ENCODE measurements around the gene METTL9. TPM values are rescaled to one million over a fixed set of nuclear protein-coding genes. Genes with fewer than 3 reads are reported as not detected.
"Not testable (repeated sequence)": the region's sequence is repeated elsewhere in the genome, so short reads cannot be mapped to it uniquely, and the experiment has no call there.

The METTL9 gene
- total and polyA plus RNA-seq, 4 donors: 26.6 to 127 (median 78.1) TPM

GRCh38 chr16:21683184-21683583, 83.8 kb downstream of the METTL9 start:
- H3K4me3 ChIP-seq: no peak overlapping the region
- no peak overlapping the region for H3K27ac ChIP-seq (ENCODE audit: low read depth in 1 of 2, low read length in 1 of 2)
- H3K4me1 ChIP-seq (ENCODE audit: control insufficient read depth in 5 of 5, insufficient read depth in 5 of 5, low read length in 5 of 5): peaks cover 0 to 2% (median 0%) of the 10 kb centered on the region in 5 donors
- 78 to 80% methylated on average over 3 of the region's 3 CpGs for WGBS, 2 donors
- DNase-seq (no peak), ATAC-seq (ENCODE audit: insufficient read depth, low FRiP score) (no peak)
- no peaks in the 10 kb centered on the region for H3K36me3 ChIP-seq (ENCODE audit: control insufficient read depth in 4 of 4, insufficient read depth in 4 of 4, low read length in 4 of 4)
- peaks cover 0 to 3% (median 0%) of the 10 kb centered on the region in 4 donors for H3K9me3 ChIP-seq (ENCODE audit: control insufficient read depth in 4 of 4, insufficient read depth in 3 of 4, low read length in 3 of 4)
- TF ChIP-seq, protein P1, sequence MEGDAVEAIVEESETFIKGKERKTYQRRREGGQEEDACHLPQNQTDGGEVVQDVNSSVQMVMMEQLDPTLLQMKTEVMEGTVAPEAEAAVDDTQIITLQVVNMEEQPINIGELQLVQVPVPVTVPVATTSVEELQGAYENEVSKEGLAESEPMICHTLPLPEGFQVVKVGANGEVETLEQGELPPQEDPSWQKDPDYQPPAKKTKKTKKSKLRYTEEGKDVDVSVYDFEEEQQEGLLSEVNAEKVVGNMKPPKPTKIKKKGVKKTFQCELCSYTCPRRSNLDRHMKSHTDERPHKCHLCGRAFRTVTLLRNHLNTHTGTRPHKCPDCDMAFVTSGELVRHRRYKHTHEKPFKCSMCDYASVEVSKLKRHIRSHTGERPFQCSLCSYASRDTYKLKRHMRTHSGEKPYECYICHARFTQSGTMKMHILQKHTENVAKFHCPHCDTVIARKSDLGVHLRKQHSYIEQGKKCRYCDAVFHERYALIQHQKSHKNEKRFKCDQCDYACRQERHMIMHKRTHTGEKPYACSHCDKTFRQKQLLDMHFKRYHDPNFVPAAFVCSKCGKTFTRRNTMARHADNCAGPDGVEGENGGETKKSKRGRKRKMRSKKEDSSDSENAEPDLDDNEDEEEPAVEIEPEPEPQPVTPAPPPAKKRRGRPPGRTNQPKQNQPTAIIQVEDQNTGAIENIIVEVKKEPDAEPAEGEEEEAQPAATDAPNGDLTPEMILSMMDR (IDR thresholded peaks at IDR 0.05; ENCODE audit: control extremely low read depth, extremely low read depth): no peak
- no peak overlapping the region for H3K9ac ChIP-seq (ENCODE audit: insufficient read depth in 1 of 2, low read length in 2 of 2)
- peaks cover 0 to 3% (median 0%) of the 10 kb centered on the region in 3 donors for H3K27me3 ChIP-seq (ENCODE audit: control insufficient read depth in 3 of 3, insufficient read depth in 3 of 3, low read length in 2 of 3)

DNA sequence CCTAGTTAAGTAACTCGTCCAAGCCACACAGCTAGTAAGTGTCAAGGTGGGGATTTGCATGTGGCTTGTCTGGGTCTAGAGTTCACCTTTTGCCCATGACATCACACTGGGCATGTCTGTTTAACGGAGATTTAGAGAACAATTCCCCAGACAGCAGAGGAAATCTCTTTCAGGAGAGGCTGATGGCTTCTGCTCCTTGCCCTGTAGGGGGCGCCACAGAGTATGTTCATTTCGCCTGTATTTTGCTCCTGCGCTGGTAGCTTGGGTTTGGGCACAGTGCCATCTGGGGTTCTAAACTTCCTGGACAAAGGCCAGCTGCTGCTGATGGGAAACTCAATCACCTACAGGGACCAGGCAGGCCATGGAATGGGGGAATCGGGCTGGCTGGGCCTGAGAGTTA, 84.8 kb downstream of the METTL9 start:
- no peaks in the 10 kb centered on the region for H3K36me3 ChIP-seq (ENCODE audit: control insufficient read depth in 4 of 4, insufficient read depth in 4 of 4, low read length in 4 of 4)
- H3K4me3 ChIP-seq: no peak overlapping the region
- ATAC-seq (ENCODE audit: insufficient read depth, low FRiP score): no peak
- TF ChIP-seq, protein P1 (IDR thresholded peaks at IDR 0.05; ENCODE audit: control extremely low read depth, extremely low read depth): no peak
- no peak overlapping the region for H3K9ac ChIP-seq (ENCODE audit: insufficient read depth in 1 of 2, low read length in 2 of 2)
- no peak for DNase-seq
- WGBS, 2 donors: 25% methylated on average over 6 of the region's 6 CpGs
- peaks cover 0 to 2% (median 0%) of the 10 kb centered on the region in 5 donors for H3K4me1 ChIP-seq (ENCODE audit: control insufficient read depth in 5 of 5, insufficient read depth in 5 of 5, low read length in 5 of 5)
- H3K9me3 ChIP-seq (ENCODE audit: control insufficient read depth in 4 of 4, insufficient read depth in 3 of 4, low read length in 3 of 4): peaks cover 0 to 5% (median 2%) of the 10 kb centered on the region in 4 donors
- H3K27ac ChIP-seq (ENCODE audit: low read depth in 1 of 2, low read length in 1 of 2): no peak overlapping the region
- peaks cover 0 to 3% (median 0%) of the 10 kb centered on the region in 3 donors for H3K27me3 ChIP-seq (ENCODE audit: control insufficient read depth in 3 of 3, insufficient read depth in 3 of 3, low read length in 2 of 3)

DNA sequence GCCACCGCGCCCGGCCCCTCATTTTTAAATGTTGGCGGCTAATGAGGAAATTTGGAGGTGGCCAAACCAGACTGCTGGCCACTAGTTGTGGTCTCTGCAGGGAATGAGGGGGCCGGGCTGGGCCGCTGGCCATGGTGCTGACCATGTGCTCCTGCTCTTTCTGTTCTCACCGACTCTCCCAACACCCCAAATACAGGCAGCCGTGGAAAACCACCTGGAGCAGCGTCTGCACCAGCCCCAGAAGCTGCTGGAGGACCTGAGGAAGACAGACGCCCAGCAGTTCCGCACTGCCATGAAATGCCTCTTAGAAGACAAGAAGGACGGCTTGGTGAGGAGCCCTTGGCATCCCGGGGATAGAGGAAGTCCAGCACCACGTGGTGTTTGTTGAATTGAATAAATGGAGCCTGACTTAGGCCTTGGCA, 85.7 kb downstream of the METTL9 start:
- WGBS, 2 donors: 42 to 51% methylated on average over 14 of the region's 14 CpGs
- ATAC-seq (ENCODE audit: insufficient read depth, low FRiP score) (no peak), DNase-seq (peak in 2 of 3 donors; percentile 17 to 24)
- Histone ChIP-seq H3K27ac (ENCODE audit: low read depth in 1 of 2, low read length in 1 of 2) (no peak overlapping the region), H3K9me3 (ENCODE audit: control insufficient read depth in 4 of 4, insufficient read depth in 3 of 4, low read length in 3 of 4) (peaks cover 0 to 5% (median 2%) of the 10 kb centered on the region in 4 donors), H3K4me1 (ENCODE audit: control insufficient read depth in 5 of 5, insufficient read depth in 5 of 5, low read length in 5 of 5) (peaks cover 0 to 2% (median 0%) of the 10 kb centered on the region in 5 donors), H3K36me3 (ENCODE audit: control insufficient read depth in 4 of 4, insufficient read depth in 4 of 4, low read length in 4 of 4) (no peaks in the 10 kb centered on the region), H3K4me3 (no peak overlapping the region), H3K9ac (ENCODE audit: insufficient read depth in 1 of 2, low read length in 2 of 2) (no peak overlapping the region), H3K27me3 (ENCODE audit: control insufficient read depth in 3 of 3, insufficient read depth in 3 of 3, low read length in 2 of 3) (peaks cover 0 to 3% (median 0%) of the 10 kb centered on the region in 3 donors)
- TF ChIP-seq, protein P1 (IDR thresholded peaks at IDR 0.05; ENCODE audit: control extremely low read depth, extremely low read depth): no peak

- no peak for ATAC-seq (ENCODE audit: insufficient read depth, low FRiP score)
- no peak for DNase-seq
- Histone ChIP-seq H3K27me3 (ENCODE audit: control insufficient read depth in 3 of 3, insufficient read depth in 3 of 3, low read length in 2 of 3) (no peaks in the 10 kb centered on the region), H3K4me3 (no peak overlapping the region), H3K4me1 (ENCODE audit: control insufficient read depth in 5 of 5, insufficient read depth in 5 of 5, low read length in 5 of 5) (peaks cover 0 to 2% (median 0%) of the 10 kb centered on the region in 5 donors), H3K36me3 (ENCODE audit: control insufficient read depth in 4 of 4, insufficient read depth in 4 of 4, low read length in 4 of 4) (no peaks in the 10 kb centered on the region), H3K9me3 (ENCODE audit: control insufficient read depth in 4 of 4, insufficient read depth in 3 of 4, low read length in 3 of 4) (peaks cover 0 to 5% (median 2%) of the 10 kb centered on the region in 4 donors), H3K9ac (ENCODE audit: insufficient read depth in 1 of 2, low read length in 2 of 2) (no peak overlapping the region), H3K27ac (ENCODE audit: low read depth in 1 of 2, low read length in 1 of 2) (no peak overlapping the region)
- TF ChIP-seq, protein P1 (IDR thresholded peaks at IDR 0.05; ENCODE audit: control extremely low read depth, extremely low read depth): no peak
- WGBS, 2 donors: 66 to 82% methylated on average over 4 of the region's 4 CpGs
Observed at GRCh38 chr16:21689107-21689506, 89.7 kb downstream of the METTL9 start.

DNA sequence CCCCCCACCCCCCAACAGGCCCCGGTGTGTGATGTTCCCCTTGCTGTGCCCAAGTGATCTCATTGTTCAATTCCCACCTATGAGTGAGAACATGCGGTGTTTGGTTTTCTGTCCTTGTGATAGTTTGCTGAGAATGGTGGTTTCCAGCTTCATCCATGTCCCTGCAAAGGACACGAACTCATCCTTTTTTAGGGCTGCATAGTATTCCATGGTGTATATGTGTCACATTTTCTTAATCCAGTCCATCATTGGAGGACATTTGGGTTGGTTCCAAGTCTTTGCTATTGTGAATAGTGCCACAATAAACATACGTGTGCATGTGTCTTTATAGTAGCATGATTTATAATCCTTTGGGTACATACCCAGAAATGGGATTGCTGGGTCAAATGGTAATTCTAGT, 91.6 kb downstream of the METTL9 start:
- DNase-seq; H3K4me1 ChIP-seq (ENCODE audit: control insufficient read depth in 5 of 5, insufficient read depth in 5 of 5, low read length in 5 of 5); H3K36me3 ChIP-seq (ENCODE audit: control insufficient read depth in 4 of 4, insufficient read depth in 4 of 4, low read length in 4 of 4); H3K9ac ChIP-seq (ENCODE audit: insufficient read depth in 1 of 2, low read length in 2 of 2); H3K27ac ChIP-seq (ENCODE audit: low read depth in 1 of 2, low read length in 1 of 2); H3K9me3 ChIP-seq (ENCODE audit: control insufficient read depth in 4 of 4, insufficient read depth in 3 of 4, low read length in 3 of 4); H3K27me3 ChIP-seq (ENCODE audit: control insufficient read depth in 3 of 3, insufficient read depth in 3 of 3, low read length in 2 of 3); H3K4me3 ChIP-seq; ATAC-seq (ENCODE audit: insufficient read depth, low FRiP score): not testable (repeated sequence)
- WGBS, 2 donors: 74 to 86% methylated on average over 4 of the region's 4 CpGs

All from lung (tissue), 12 donors.